Peyer's patch (tissue), 4 donors: Measurements from ENCODE around the gene KCNK5. TPM values are rescaled to one million over a fixed set of nuclear protein-coding genes. Genes with fewer than 3 reads are reported as not detected.
A peak's percentile ranks its signal among the peaks of the same experiment; 100 is the strongest.

Experiments
- DNase-seq, 3 donors: peaks; one replicate each; pipeline ENCODE4 v3.0.0-alpha.2; 2017 to 2019
- H3K27ac ChIP-seq, 4 donors: fragments of 200-600 bp; sonication (generic); one replicate each; pipeline ENCODE4 v1.5.1; 2016 to 2019
- H3K27me3 ChIP-seq, 2 donors: fragments of 200-600 bp; sonication (generic); one replicate each; pipeline ENCODE4 v1.5.1; 2019
- H3K36me3 ChIP-seq, 3 donors: fragments of 200-600 bp; sonication (generic); one replicate each; pipeline ENCODE4 v1.5.1; 2016 to 2019
- H3K4me1 ChIP-seq, 4 donors: fragments of 200-600 bp; sonication (generic); one replicate each; pipeline ENCODE4 v1.5.1; 2016 to 2019
- H3K4me3 ChIP-seq, 4 donors: fragments of 200-600 bp; sonication (generic); 1 replicate in 3 of 4; 2 replicates in 1 of 4; pipeline ENCODE4 v1.5.1; 2016 to 2019; ENCODE audit warnings: mild to moderate bottlenecking in 1 of 4
- H3K9me3 ChIP-seq, 4 donors: fragments of 200-600 bp; sonication (generic); one replicate each; pipeline ENCODE4 v1.5.1; 2016 to 2019; ENCODE audit warnings: mild to moderate bottlenecking in 1 of 4
- CTCF ChIP-seq, 6 experiments: fragments of 450-650 bp in 4 of 6; fragments of 200-600 bp in 2 of 6; sonication (generic) in 1 of 6; IDR thresholded peaks; one replicate each; pipeline ENCODE4 v1.5.1; 2017 to 2019; ENCODE audit warnings: antibody characterized with exemption in 6 of 6, mild to moderate bottlenecking in 3 of 6, moderate library complexity in 1 of 6
- POLR2A ChIP-seq, 2 donors: fragments of 450-650 bp; IDR thresholded peaks; one replicate each; pipeline ENCODE4 v1.5.1; 2017; ENCODE audit warnings: antibody characterized with exemption in 2 of 2, mild to moderate bottlenecking in 2 of 2, moderate library complexity in 2 of 2
- total RNA-seq, 4 donors: library from RNA; depleted of rRNA; stranded (reverse); fragments of >200 nt; gene quantifications; one replicate each; pipeline ENCODE4 v1.1.0, GENCODE V29; 2016

The KCNK5 gene
- total RNA-seq, 4 donors from 2014 or later: 10.7 to 150 (median 115) TPM

GRCh38 chr6:39199976-39200375, 29.3 kb downstream of the KCNK5 start:
- peaks cover 0 to 11% (median 0%) of the 10 kb centered on the region in 3 donors for H3K36me3 ChIP-seq
- no peak overlapping the region for H3K4me3 ChIP-seq
- peaks cover 3 to 82% (median 15%) of the 10 kb centered on the region in 4 donors for H3K4me1 ChIP-seq
- H3K27ac ChIP-seq: peak overlapping the region in 1 of 4 donors; percentile 95
- DNase-seq: peak in 1 of 3 donors; percentile 27
- H3K27me3 ChIP-seq: no peaks in the 10 kb centered on the region
- no peaks in the 10 kb centered on the region for H3K9me3 ChIP-seq
- TF ChIP-seq POLR2A (IDR thresholded peaks at IDR 0.05): no peak
- TF ChIP-seq CTCF (IDR thresholded peaks at IDR 0.05): no peak

- peak overlapping the region in 1 of 4 donors; percentile 95 for H3K27ac ChIP-seq
- H3K36me3 ChIP-seq: peaks cover 0 to 17% (median 0%) of the 10 kb centered on the region in 3 donors
- no peak overlapping the region for H3K4me3 ChIP-seq
- peak in 1 of 3 donors; percentile 41 for DNase-seq
- H3K9me3 ChIP-seq: no peaks in the 10 kb centered on the region
- TF ChIP-seq CTCF (IDR thresholded peaks at IDR 0.05) (no peak), POLR2A (IDR thresholded peaks at IDR 0.05) (no peak)
- H3K4me1 ChIP-seq: peaks cover 3 to 76% (median 15%) of the 10 kb centered on the region in 4 donors
- H3K27me3 ChIP-seq: no peaks in the 10 kb centered on the region
Measured at GRCh38 chr6:39199231-39199940, 29.9 kb downstream of the KCNK5 start.

DNA sequence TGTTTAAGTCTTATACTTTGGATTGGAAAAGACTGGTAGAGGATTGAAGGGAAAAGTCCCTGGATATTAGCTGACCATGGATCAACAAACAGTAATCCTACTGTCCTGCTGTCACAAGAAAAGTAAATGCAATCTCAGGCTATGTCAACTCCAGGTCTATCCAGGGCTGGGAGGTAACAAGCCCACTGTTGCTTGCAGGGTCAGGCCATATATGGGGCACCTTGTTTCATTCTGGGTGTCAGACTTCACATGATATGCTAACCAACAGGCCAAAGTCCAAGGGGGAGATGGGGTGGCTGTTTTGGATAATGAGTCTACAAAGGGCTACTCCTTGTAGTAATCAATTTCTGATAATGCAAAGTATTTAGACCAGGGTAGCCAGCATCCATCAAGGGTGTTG, 30.7 kb downstream of the KCNK5 start:
- peaks cover 3 to 71% (median 14%) of the 10 kb centered on the region in 4 donors for H3K4me1 ChIP-seq
- no peaks in the 10 kb centered on the region for H3K27me3 ChIP-seq
- H3K9me3 ChIP-seq: no peaks in the 10 kb centered on the region
- no peak overlapping the region for H3K4me3 ChIP-seq
- no peak for DNase-seq
- peaks cover 0 to 24% (median 0%) of the 10 kb centered on the region in 3 donors for H3K36me3 ChIP-seq
- peak overlapping the region in 2 of 4 donors; percentile 82 to 95 for H3K27ac ChIP-seq
- TF ChIP-seq CTCF (IDR thresholded peaks at IDR 0.05) (no peak), POLR2A (IDR thresholded peaks at IDR 0.05) (no peak)

DNA sequence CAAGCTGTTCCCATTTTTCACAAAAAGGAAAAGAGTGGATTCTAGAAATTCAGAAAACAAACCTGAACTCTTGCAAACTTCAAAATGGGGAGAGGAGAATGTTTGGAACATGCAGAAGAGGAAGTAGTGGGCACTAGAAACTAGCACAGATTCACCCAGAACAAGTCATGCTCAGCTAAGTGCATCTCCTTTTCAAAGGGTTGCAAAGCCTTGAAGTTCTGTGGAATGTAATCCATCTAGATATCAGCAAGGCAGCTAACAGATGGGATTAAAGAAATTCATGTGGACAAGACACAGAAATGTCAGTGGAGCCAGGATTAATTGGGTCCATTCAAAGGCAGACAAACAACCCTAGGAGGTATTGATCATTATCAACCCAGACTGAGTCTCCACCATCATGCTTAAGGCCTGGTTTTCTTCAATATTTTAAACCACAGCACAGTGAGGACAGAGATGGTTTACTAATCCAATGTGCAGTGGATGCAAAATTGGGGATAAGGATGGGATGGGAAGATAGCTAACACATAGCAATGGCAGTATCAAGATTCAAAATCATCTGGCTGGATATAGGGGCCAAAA, 31.3 kb downstream of the KCNK5 start:
- Histone ChIP-seq H3K4me1 (peaks cover 3 to 66% (median 13%) of the 10 kb centered on the region in 4 donors), H3K36me3 (peaks cover 0 to 29% (median 0%) of the 10 kb centered on the region in 3 donors), H3K9me3 (no peaks in the 10 kb centered on the region), H3K27me3 (no peaks in the 10 kb centered on the region), H3K4me3 (no peak overlapping the region), H3K27ac (peak overlapping the region in 2 of 4 donors; percentile 82 to 95)
- no peak for DNase-seq
- TF ChIP-seq CTCF (IDR thresholded peaks at IDR 0.05) (no peak), POLR2A (IDR thresholded peaks at IDR 0.05) (no peak)

DNA sequence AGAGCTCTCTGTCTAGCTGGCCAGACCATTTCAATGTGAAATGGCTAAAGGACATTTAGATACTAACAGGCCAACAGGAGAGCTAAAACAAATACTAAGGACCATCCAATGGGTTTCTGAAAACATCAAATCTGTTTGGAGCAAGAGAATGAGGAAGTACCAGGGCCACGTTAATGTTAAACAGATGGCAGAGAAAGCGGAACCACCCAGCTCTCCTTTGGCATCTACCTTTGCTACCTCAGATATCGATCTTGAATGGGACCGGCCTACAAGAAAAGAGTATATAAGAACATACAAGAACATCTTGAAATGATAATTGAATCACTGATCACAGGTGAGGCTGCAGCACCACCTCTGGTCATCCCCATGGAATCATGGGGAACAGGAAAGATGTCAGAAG, 31.8 kb downstream of the KCNK5 start:
- TF ChIP-seq CTCF (IDR thresholded peaks at IDR 0.05) (peak in 3 of 6 experiments; percentile 26 to 50 (median 41)), POLR2A (IDR thresholded peaks at IDR 0.05) (no peak)
- no peaks in the 10 kb centered on the region for H3K9me3 ChIP-seq
- peak in 1 of 3 donors; percentile 42 for DNase-seq
- H3K27me3 ChIP-seq: no peaks in the 10 kb centered on the region
- H3K4me3 ChIP-seq: no peak overlapping the region
- peaks cover 0 to 34% (median 0%) of the 10 kb centered on the region in 3 donors for H3K36me3 ChIP-seq
- peaks cover 3 to 61% (median 13%) of the 10 kb centered on the region in 4 donors for H3K4me1 ChIP-seq
- H3K27ac ChIP-seq: peak overlapping the region in 3 of 4 donors; percentile 67 to 95 (median 82)
